HG03064 (cell line): ENCODE data around the gene CCL17.
A peak's percentile ranks its signal among the peaks of the same experiment; 100 is the strongest.
"Not testable (repeated sequence)": the region's sequence is repeated elsewhere in the genome, so short reads cannot be mapped to it uniquely, and the experiment has no call there.

Experiments used
- ATAC-seq: cut with Tn5 transposase; IDR thresholded peaks from one replicate; pipeline ENCODE4 v1.9.1; 2021; ENCODE audit warnings: low read depth; ENCODE audit not compliant: unreplicated experiment

The CCL17 gene

DNA sequence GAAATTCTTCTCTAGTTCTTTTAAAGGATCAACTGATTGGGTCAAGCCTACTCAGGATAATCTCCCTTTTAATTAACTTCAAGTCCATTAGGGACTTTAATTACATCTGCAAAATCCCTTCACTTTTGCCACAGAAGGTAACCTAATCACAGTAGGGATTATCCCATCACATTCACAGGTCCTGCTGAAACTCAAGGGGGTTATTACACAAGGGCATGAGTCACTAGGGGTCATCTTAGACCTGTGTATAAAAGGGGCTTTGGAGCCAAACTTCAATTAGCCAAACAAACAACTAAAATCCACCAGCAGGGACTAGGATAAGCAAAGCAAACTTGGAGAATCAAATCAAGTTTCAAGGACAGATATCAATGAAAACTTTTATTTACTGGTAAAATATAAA is 23.3 kb downstream of the CCL17 start:
- no peak for ATAC-seq

DNA sequence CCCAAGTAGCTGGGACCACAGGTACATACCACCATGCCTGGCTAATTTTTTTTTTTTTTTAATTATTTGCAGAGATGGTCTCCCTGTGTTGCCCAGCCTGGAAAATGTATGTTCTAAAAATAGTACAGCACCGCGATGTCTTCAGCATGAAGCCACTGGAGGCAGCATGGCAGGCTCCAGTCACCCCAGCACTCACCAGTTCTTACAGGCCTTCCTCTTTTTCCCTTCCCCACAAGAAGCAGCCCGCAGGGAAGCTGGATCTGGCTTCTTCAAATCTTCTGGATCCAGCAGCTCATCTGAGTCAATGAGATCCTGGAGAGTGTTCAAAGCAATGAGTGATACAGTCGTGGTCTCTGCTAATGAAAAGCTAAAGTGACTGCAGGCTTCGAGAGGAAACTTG is 26.4 kb downstream of the CCL17 start:
- ATAC-seq = no peak

DNA sequence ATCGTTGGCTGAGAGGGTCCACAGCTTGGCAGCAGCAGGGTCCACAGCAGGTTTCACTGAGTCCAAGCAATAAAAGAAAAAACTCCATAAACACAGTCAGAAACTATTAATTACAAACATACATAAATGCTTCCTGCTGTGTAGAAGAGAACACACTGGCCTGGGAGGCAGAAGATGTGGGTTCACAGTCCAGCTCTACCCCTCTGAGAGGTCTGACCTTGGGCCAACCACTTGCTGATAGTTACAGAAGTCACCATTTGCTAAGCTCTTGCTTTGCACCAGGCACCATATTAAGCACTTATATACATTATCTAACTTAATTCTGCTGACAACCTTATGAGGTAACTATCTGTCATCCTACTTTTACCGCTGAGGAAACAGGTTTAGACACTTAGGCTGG is 27.9 kb downstream of the CCL17 start:
- no peak for ATAC-seq

DNA sequence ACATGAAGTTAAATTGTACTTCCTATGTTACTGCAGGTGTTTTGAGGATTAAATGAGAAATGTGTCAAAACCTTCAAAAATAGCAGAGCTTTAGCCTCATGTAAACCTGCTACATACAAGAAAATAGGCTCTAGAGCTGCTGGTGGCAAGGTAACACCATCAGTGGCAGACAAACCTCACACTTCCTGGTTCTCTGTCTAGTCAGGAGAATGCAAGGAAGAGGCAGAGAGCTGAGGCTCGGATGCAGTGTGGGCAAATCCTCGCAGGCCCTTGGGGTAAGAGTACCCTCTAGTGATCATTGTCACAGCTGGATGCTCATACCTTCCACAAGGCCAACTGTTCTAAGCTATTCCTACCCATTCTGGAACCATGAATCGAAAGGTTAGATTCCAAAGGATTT is 28.4 kb downstream of the CCL17 start:
- ATAC-seq = no peak

DNA sequence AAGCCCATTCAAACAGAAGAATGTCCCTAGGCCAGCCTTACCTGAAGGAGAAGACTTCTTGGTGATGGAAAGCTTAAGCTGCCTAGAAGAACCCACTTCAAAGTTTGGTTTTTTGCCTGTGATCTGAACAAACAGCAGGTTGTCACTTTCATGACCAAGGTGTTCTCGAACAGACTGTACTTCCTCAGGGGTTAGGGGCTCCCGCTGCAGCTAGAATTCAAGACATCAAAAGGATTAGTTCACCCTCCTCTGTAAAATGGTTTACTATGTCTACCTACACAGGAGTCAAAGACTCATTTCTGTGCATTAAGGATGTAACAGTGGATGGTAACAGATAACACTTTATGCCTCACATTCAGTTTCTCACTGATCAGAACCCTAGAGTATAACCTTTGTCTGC is 29.4 kb downstream of the CCL17 start:
- no peak for ATAC-seq

DNA sequence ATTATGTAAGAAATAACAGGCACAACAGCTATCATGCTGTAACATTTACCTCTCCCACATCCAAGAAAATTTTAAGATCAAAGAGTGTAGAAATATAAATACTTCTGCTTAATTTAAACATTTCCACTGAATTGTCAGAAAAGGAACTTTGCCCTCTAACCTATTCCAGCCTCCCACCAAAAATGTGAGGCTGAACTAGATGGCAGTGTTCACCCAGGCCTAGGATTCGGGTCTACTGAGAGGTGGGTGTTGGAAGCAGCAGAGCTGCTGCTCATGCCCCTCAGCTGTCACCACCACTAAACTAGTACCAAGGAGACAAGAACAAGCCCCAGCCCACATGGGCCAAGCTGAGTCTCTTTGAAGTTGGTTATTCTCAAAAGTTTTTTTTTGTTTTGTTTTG is 31.3 kb downstream of the CCL17 start:
- no peak for ATAC-seq

DNA sequence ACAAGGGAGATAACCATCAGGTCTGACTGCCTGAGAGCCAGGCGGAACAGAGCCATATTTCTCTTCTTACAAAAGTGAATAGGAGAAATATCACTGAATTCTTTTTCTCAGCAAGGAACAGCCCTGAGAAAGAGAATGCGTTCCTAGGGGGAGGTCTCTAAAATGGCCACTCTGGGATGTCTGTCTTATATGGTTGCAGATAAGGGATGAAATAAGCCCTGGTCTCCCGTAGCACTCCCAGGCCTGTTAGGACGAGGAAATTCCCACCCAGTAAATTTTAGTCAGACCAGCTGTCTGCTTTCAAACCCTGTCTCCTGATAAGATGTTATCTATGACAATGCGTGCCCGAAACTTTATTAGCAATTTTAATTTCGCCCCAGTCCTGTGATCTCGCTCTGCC is 35.4 kb downstream of the CCL17 start:
- not testable (repeated sequence) for ATAC-seq

DNA sequence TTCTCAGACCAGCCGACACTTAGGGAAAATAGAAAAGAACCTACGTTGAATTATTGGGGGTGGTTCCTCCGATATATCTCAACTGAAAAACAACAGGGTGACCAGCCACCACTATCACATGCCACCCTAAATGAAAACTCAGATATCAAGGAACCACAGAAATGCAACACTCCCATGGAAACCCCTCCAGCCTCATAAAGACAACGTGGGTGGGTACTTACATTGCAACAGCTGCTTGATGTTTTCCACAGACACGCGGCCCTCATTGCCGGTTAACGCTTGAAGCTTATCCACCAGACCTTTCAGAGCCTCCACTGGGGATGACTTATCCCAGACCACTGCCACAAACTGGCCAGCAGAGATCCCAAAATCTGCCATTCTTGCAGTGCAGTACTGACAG is 36.0 kb downstream of the CCL17 start:
- not testable (repeated sequence) for ATAC-seq

DNA sequence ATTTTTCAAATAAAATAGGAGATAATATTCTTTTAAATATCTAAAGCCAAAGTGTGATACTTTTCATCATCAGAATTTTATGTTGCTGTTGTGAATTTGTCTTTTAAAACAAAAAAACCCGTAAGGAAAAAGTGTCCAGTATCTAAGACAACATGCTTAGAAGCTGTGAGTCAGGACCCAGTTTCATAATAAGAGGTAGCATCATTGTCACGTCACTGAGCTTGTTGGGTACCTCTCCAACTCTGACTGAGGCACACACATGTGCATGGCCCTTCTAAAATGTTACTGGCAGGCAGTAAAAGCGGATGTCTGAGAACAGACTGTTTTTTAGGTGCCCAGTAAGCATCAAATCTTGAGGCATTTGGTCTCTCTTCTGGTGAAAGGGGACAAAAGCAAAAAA is 40.1 kb downstream of the CCL17 start:
- ATAC-seq = no peak

DNA sequence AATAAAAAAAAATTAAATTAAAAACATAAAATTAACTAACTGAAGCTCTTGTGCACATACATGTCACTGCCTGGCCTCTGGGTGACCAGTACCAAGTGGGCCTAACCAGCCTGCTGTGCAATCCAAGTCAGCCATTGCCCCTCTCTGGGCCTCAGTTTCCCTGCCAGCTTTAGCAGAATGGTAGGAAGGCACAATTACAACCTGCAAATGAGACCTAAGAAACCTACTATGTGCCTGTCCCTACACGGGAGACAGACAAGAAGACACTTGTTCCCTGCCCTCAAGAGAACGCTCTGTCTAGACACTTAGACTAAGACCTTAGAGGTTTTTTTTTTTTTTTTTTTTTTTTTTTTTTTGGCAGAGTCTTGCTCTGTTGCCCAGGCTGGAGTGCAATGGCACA is 40.9 kb downstream of the CCL17 start:
- no peak for ATAC-seq

DNA sequence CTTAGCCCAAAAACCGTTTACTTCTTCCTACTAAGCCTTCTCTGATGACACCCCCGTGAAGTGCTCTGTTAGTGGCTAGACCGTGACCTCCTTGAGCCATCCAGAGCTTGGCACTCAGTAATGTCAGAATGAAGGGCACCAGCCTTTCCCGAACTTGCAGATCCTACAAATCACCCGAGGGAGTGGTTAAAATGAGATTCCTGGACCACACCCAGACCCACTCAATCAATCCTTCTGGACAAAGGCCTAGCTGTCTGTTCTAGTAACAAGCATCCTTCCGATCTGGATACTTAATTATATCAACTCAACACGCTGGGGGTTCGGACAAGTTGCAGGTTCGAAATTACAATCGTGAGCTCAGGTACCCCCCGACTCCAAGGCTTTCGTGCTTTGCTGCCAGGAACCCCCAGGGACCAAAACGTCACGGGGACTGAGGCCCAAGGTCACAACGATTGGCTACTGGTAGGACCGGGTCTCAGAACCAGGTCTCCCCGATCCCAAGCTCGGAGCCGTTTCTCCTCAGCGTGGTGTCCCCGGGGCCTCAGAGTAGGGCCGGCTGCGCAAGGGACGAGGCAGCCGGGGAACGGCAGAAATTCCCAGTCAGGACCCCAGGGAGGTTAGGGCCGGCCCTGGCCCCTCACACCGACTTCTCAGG is 42.1 kb downstream of the CCL17 start:
- peak; percentile 26 for ATAC-seq

DNA sequence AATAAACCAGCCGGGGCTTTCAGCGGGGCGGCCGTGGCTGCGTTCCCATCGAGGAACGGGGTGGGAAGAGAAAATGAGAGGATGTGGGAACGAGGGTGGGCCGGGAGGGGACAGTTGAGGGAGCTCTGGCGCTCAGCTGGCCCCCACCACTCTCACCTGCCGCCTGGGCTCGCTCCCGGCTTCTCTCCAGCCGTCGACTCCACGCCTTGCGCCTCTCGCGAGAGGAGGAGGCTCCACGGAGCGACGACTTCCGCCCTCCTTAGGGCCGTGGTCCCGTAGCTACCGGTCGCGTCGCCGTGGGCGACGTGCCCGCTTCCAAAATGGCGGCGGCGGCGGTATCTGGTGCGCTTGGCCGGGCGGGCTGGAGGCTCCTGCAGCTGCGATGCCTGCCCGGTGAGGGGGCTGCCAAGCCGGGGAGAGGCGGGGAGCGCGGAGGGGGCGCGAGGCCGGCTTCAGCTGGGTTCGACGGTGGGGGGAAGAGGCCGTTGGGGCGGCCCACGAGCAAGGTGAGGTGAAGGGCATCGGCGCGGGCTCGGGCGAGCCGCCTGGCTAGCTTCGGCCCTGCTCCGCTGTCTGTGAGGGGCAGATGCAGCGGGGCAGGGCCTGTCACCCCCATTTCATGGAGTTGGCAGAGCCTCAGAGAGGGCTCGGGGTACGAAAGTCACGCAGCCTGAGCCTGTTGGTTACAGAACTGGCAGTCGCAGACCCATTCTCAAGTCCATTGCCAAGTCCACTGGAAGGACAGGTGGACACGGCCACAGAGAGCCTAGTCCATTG is 42.8 kb downstream of the CCL17 start, which contains the start of the genes CIAPIN1 and COQ9:
CIAPIN1 (minus strand) TSS at position 200 of the 777 bp plus-strand sequence. CDS start 6,457 bp downstream, outside the sequence.
COQ9 (plus strand) TSS at position 294 of the 777 bp plus-strand sequence; CDS start at position 321, 27 bp downstream.
- peak; percentile 96 for ATAC-seq

DNA sequence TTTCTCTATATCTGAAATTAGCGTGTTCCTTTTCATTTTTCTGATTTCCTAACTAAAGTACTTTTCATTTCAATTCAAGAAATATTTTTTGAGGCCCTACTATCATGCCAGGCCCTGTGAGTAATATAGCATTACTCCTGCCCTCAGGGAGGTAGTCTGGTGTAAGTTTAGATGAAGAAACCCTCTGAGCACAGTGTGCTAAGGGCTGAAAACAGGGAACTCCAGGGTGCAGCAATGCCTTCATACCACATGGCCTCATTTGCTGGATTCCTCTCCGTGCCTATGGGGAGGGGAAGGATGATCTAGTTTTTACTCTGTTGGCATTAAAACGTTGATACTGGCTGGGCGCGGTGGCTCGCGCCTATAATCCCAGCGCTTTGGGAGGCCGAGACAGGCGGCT is 47.5 kb downstream of the CCL17 start:
- ATAC-seq = no peak

DNA sequence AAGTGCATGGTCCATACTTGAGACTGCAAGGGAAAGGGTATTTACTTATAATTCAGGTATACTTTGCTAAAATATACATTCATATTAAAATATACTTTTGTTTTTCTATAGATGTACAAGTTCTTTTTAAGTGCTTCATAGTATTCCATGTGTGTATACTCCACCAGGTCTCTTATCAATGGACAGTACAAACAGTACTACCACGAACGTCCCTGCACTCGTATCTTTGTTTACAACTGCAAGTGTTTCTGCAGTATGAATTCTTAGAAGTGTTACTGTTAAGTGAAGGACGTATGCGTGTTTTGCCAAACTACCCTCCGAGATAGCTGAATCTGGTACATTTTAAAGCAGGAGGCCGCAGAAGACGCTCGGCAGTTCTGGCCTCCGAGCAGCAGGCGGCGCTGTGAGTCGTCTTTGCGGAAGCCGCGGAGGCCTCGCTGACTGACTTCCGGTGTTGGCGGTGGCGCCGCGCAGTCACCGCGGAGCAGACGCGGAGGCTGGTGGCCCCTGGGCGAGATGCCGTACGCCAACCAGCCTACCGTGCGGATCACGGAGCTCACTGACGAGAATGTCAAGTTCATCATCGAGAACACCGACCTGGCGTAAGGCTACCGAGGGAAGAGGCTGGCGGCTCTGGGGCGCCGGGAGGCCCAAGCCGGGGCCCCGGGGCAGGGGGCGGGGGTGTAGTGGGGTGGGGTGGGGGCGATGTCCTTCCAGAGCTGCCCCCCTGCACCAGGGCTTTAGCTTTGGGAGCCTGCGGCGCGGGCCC is 57.8 kb downstream of the CCL17 start, which contains the start of gene POLR2C:
POLR2C (plus strand) TSS at position 471 of the 769 bp plus-strand sequence; CDS start at position 517, 46 bp downstream.
- peak; percentile 75 for ATAC-seq

DNA sequence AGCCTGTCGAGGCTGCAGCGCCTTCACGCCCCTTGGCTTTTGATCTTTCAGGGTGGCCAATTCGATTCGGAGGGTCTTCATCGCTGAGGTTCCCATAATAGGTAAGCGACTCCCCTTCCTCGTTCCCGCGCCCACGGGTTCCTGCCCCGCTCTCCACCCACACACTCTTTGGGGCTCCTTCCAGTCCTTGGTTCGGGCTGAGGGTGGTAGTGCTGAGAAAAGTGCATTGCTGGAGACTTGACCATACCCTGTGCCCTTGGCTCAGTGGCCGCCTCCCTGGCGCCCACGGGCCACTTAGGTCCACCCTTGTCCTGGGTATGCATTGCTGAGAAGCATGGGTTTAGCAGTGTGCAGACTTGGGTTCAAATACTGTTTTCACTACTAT is 58.4 kb downstream of the CCL17 start:
- no peak for ATAC-seq

DNA sequence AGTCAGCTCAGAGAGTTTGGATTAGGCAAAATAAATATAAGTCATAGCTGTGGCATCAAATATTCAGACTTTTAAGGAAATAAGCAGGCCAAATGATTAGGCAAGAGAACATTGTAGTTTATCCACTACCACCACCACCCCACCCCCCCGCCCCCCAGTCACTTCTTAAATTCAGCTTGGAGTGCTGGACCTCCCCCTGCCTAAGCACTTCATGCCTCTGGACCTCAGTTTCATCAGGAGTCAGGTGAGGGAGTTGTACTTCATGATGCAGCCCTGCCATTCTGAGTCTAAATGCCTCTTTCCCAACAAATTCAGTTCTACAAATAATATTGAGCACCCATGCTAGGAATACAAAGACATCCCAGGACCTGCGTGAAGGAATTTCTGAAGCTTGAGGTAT is 60.0 kb downstream of the CCL17 start:
- ATAC-seq = no peak
